Measurements from ENCODE around the gene MRGPRE. TPM values are rescaled to one million over a fixed set of nuclear protein-coding genes. Genes with fewer than 3 reads are reported as not detected.

MRGPRE gene
- total and polyA plus RNA-seq, 10 donors = 0.41 to 1.9 (median 1.2) TPM; not detected in 6

GRCh38 chr11:3188496-3189195 lies 43.6 kb downstream of the MRGPRE start:
- no peak overlapping the region for H3K4me3 ChIP-seq
- 86 to 91% (median 89%) methylated on average over 16 to 17 of the region's 17 CpGs for WGBS, 5 donors
- H3K4me1 ChIP-seq = peaks cover 0 to 14% (median 2%) of the 10 kb centered on the region in 6 donors
- no peaks in the 10 kb centered on the region for H3K27me3 ChIP-seq (replicated peaks in 1 of 7)
- no peak overlapping the region for H3K27ac ChIP-seq
- no peaks in the 10 kb centered on the region for H3K36me3 ChIP-seq
- no peak for TF ChIP-seq POLR2A (IDR thresholded peaks at IDR 0.05)
- TF ChIP-seq, protein P1, sequence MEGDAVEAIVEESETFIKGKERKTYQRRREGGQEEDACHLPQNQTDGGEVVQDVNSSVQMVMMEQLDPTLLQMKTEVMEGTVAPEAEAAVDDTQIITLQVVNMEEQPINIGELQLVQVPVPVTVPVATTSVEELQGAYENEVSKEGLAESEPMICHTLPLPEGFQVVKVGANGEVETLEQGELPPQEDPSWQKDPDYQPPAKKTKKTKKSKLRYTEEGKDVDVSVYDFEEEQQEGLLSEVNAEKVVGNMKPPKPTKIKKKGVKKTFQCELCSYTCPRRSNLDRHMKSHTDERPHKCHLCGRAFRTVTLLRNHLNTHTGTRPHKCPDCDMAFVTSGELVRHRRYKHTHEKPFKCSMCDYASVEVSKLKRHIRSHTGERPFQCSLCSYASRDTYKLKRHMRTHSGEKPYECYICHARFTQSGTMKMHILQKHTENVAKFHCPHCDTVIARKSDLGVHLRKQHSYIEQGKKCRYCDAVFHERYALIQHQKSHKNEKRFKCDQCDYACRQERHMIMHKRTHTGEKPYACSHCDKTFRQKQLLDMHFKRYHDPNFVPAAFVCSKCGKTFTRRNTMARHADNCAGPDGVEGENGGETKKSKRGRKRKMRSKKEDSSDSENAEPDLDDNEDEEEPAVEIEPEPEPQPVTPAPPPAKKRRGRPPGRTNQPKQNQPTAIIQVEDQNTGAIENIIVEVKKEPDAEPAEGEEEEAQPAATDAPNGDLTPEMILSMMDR (IDR thresholded peaks at IDR 0.05 in 8 of 11, conservative IDR thresholded peaks at IDR 0.05 in 3 of 11) = no peak
- TF ChIP-seq POLR2AphosphoS5 (IDR thresholded peaks at IDR 0.05) = no peak
- H3K9me3 ChIP-seq = no peaks in the 10 kb centered on the region
- intact Hi-C loops (cut with DNase I; ENCODE audit: low total_unique reads) = no loop called here
- DNase-seq = no peak

- no peak overlapping the region for H3K4me3 ChIP-seq
- no peaks in the 10 kb centered on the region for H3K36me3 ChIP-seq
- H3K27ac ChIP-seq = no peak overlapping the region
- intact Hi-C loops (cut with DNase I; ENCODE audit: low total_unique reads) = no loop called here
- H3K27me3 ChIP-seq (replicated peaks in 1 of 7) = no peaks in the 10 kb centered on the region
- H3K4me1 ChIP-seq = peaks cover 0 to 22% (median 0%) of the 10 kb centered on the region in 6 donors
- H3K9me3 ChIP-seq = no peaks in the 10 kb centered on the region
- WGBS, 5 donors = 80 to 95% (median 91%) methylated on average over 10 to 11 of the region's 11 CpGs
- TF ChIP-seq, protein P1 (IDR thresholded peaks at IDR 0.05 in 8 of 11, conservative IDR thresholded peaks at IDR 0.05 in 3 of 11) = no peak
- TF ChIP-seq POLR2AphosphoS5 (IDR thresholded peaks at IDR 0.05) = no peak
- peak; percentile 47 for DNase-seq
These were observed 45.9 kb downstream of the MRGPRE start for GRCh38 chr11:3186166-3186953.

DNA sequence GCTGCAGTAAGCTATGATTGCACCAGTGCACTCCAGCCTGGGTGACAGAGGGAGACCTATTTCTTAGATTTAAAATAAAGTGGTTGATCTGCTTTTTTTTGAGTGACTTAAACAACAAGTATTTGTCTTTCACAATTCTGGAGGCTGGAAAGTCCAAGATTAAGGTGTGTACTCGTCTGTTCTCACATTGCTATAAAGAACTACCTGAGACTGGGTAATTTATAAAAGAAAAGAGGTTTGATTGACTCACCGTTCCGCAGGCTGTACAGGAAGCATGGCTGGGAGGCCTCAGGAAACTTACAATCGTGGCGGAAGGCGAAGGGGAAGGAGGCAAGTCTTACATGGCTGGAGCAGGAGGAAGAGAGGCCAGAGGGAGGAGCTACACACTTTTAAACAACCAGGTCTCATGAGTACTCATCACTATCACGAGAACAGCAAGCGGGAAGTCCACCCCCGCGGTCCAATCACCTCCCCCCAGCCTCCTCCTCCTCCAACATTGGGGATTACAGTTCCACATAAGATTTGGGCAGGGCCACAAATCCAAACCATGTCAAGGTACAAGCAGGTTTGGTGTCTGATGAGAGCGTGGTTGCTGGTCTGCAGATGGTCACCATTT lies 47.4 kb downstream of the MRGPRE start:
- WGBS, 5 donors = 60 to 81% (median 70%) methylated on average over 11 of the region's 11 CpGs

More for the DNA sequence above, 47.4 kb downstream of the MRGPRE start:
- Histone ChIP-seq H3K9me3 (no peaks in the 10 kb centered on the region), H3K27me3 (replicated peaks in 1 of 7) (no peaks in the 10 kb centered on the region), H3K36me3 (no peaks in the 10 kb centered on the region), H3K4me1 (peaks cover 0 to 22% (median 0%) of the 10 kb centered on the region in 6 donors), H3K4me3 (no peak overlapping the region), H3K27ac (peak overlapping the region in 2 of 8 donors; percentile 40 to 64)
- no peak for TF ChIP-seq POLR2A (IDR thresholded peaks at IDR 0.05)
- TF ChIP-seq POLR2AphosphoS5 (IDR thresholded peaks at IDR 0.05) = no peak
- TF ChIP-seq, protein P1 (IDR thresholded peaks at IDR 0.05 in 8 of 11, conservative IDR thresholded peaks at IDR 0.05 in 3 of 11) = no peak
- DNase-seq = no peak
- intact Hi-C loops (cut with DNase I; ENCODE audit: low total_unique reads) = no loop called here

All from spleen (tissue), 11 donors.